ENCODE results near the gene GLIS2.

The GLIS2 gene

GRCh38 chr16:4378999-4379690 is 63.3 kb downstream of the GLIS2 start:
- TF ChIP-seq CTCF (IDR thresholded peaks at IDR 0.05; ENCODE audit: low read depth, low read length, missing control alignments), result no peak
- H3K4me3 ChIP-seq (replicated peaks; ENCODE audit: low read depth, low read length), result no peak overlapping the region
- DNase-seq (ENCODE audit: extremely low read depth, low read depth), result no peak

GRCh38 chr16:4380119-4381063 is 64.5 kb downstream of the GLIS2 start:
- no peak overlapping the region for H3K4me3 ChIP-seq (replicated peaks; ENCODE audit: low read depth, low read length)
- TF ChIP-seq CTCF (IDR thresholded peaks at IDR 0.05; ENCODE audit: low read depth, low read length, missing control alignments), result no peak
- DNase-seq (ENCODE audit: extremely low read depth, low read depth), result no peak

GRCh38 chr16:4381072-4381934 is 65.4 kb downstream of the GLIS2 start:
- no peak for DNase-seq (ENCODE audit: extremely low read depth, low read depth)
- H3K4me3 ChIP-seq (replicated peaks; ENCODE audit: low read depth, low read length), result no peak overlapping the region
- TF ChIP-seq CTCF (IDR thresholded peaks at IDR 0.05; ENCODE audit: low read depth, low read length, missing control alignments), result no peak

GRCh38 chr16:4381935-4382794 is 66.3 kb downstream of the GLIS2 start:
- no peak for TF ChIP-seq CTCF (IDR thresholded peaks at IDR 0.05; ENCODE audit: low read depth, low read length, missing control alignments)
- DNase-seq (ENCODE audit: extremely low read depth, low read depth), result no peak
- H3K4me3 ChIP-seq (replicated peaks; ENCODE audit: low read depth, low read length), result no peak overlapping the region

GRCh38 chr16:4382795-4383357 is 67.0 kb downstream of the GLIS2 start:
- no peak overlapping the region for H3K4me3 ChIP-seq (replicated peaks; ENCODE audit: low read depth, low read length)
- no peak for TF ChIP-seq CTCF (IDR thresholded peaks at IDR 0.05; ENCODE audit: low read depth, low read length, missing control alignments)
- DNase-seq (ENCODE audit: extremely low read depth, low read depth), result no peak
